NCI-H1436 (cell line): ENCODE measurements around the gene SHROOM3.

Experiments
- DNase-seq: peaks from one replicate; lab custom pipeline; 2025; lab: John Stamatoyannopoulos, UW

Gene SHROOM3

DNA sequence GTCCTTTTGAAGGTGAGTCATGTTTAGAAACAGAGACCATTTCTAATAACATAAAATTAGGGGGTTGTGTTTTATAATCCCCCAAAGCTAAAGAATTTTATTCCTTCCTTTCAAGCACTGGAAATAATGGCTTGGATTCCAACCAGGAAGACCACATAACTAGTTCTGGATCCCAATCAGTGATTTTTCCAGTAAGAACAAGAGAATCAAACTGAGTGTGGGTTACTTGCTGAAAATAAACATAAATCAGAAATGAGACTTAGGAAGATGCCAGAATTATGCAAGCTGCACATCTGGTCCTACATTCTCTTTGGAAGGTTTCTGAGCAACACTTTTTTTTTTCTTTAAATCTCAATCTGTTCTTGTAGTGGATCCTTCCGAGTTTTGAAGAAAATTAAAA is 386.6 kb downstream of the SHROOM3 start:
- DNase-seq: no peak

DNA sequence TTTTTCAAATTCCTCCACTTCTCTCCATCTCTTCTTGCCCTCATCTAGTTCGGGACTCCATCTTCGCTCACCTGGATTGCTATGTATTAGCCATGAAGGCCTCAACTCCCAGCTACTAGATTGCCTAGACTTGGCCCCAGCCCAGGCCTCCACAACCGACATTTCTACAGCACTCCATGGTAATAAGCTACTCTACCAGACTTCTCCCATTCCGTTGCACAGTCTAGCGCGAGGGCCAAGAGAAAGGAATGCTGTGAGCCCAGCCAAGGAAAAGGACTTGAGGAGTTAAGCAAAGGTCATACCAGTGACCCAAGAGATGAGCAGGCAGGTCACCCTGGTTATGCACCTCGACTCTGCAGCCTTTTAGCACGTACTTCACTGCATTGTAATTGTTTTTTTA is 387.3 kb downstream of the SHROOM3 start:
- no peak for DNase-seq

DNA sequence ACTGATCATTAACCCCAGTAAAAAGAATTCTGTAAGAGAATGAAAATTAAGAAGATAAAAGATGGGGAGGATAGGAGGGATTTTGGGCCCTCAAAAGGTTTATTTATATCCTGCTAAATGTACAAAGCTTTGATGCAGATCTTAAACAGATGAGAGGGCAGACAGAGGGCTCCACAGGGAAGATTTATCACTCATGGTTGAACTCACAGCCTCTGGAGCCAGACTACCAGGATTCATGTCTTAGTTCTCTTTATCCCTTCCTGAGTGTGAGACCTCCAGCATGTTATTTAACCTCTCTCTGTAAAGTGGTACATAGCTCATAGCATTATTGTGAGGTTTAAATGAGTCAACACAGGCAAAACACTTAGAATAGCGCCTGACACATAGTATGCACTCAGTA is 388.5 kb downstream of the SHROOM3 start:
- no peak for DNase-seq

GRCh38 chr4:76830612-76830963 is 395.6 kb downstream of the SHROOM3 start:
- no peak for DNase-seq

DNA sequence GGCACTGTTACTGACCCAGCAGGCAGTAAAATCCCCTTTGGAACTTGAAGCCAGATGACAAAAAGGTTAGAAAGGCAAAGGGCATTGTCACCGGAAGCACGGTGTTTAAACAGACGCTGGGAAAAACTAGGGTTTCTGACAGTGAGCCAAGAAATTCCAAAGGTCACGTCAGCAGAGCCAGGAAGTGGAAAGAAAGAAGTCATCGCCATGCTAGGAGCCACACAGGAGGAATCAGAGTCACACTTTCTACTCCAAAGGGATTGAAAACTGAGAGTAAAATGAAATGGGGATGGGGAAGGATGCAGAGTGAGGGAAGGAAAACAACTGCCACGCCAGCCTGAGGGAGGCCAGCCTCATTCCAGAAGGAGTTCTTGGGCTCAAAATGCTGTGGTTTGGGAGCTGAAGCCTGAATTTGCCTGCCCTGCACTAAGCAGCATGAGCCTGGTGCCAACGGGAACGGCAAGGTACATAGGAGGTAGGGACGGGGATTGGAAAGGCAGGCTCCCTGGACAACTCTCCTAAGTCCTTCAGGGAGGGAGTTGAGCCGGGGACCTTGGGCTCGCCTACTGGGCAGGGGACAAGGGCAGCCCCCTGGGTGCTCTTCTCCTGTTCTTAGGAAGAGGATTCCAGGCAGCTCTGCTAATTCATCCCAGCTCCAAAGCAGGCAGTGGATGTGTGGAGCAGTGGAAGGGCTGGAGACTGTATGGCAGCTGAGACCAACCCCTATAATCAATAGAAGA is 396.1 kb downstream of the SHROOM3 start:
- DNase-seq: no peak

- DNase-seq: no peak
These were observed 396.8 kb downstream of the SHROOM3 start for GRCh38 chr4:76831711-76832373.
